SH-SY5Y (cell line): ENCODE measurements around the gene DPCD.

ENCODE experiments used
- GATA2 ChIP-seq: IDR thresholded peaks from 2 replicates; pipeline ENCODE4 v1.6.1; 2011; ENCODE audit warnings: mild to moderate bottlenecking, low read depth, low read length
- GATA3 ChIP-seq: IDR thresholded peaks from 2 replicates; pipeline ENCODE4 v1.6.1; 2011; ENCODE audit warnings: low read depth, mild to moderate bottlenecking, low read length, moderate library complexity

DNA sequence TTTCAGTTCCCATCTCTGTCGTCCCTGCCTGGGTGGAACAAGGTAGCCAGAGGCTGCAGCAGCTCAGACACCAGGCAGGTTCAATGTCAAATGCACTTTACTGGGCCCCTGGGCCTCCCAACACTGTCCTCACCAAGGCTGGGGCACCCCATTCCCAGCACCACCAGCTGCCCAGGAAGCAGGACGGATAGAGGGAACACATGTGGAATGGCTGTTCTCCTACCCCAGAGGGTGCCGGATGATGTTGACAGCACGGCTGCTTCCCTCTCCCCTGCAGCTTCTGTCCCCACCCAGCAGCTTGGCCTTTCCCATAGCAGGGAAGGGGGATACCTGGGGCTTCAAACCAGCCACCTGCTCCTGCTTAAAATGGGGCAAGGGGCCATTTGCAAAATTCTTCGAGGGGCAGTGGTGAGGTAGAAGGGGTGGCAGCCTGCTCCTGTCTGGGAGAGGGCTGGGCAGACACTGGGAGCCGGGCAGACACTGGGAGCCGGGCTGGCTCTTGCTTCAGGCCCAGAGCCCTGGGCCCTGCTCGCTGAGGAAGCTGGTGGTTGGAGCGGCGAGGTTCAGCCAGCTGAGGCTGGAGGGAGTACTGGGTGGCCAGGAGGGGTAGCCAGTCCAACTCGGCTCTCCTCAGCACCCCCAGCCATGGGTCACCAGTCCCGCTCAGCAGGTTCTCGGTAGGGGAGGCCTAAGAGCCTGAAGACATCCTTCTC lies 9.2 kb upstream of the DPCD start:
- no peak for TF ChIP-seq GATA2
- TF ChIP-seq GATA3: no peak
